A549 (cell line): ENCODE results near the gene EPN3. TPM values are rescaled to one million over a fixed set of nuclear protein-coding genes. Genes with fewer than 3 reads are reported as not detected.

Source experiments
- ATAC-seq, 2 experiments: fragments of 200-7000 bp in 1 of 2; fragments of >200 bp in 1 of 2; cut with Nextera tagmentation in 1 of 2; cut with Tn5 transposase in 1 of 2; 3 replicates each; pipeline versions ENCODE4 v1.8.0 to v1.9.1; 2018 to 2020; ENCODE audit warnings: mild to moderate bottlenecking in 1 of 2, moderate library complexity in 1 of 2
- CTCF ChIA-PET: fragments of 300-600 bp; sonication (Branson Sonifier 250); formaldehyde crosslinking; extraction: SDS; loops from one replicate; lab custom pipeline; 2021; ENCODE audit warnings: antibody characterized with exemption, inconsistent platforms; lab: Yijun Ruan, JAX
- POLR2A ChIA-PET: fragments of 350-600 bp; formaldehyde crosslinking; extraction: SDS; loops from one replicate; lab custom pipeline; 2021; ENCODE audit warnings: antibody characterized with exemption, inconsistent platforms; lab: Yijun Ruan, JAX
- DNase-seq, 2 experiments: peaks; one replicate each; pipeline versions ENCODE4 v3.0.0 to v3.0.0-alpha.2; 2011 to 2016; ENCODE audit warnings: low read depth in 1 of 2, low spot score in 1 of 2
- FAIRE-seq: peaks from 2 replicates; lab custom pipeline; 2011; peaks lifted over from hg19 to GRCh38; lab: Jason Lieb, UNC
- H3K27ac ChIP-seq, 2 experiments: fragments of >200 bp; sonication (Bioruptor Twin); formaldehyde crosslinking; 3 replicates each; pipeline ENCODE4 v1.5.1; 2016 to 2017
- H3K4me1 ChIP-seq: fragments of >200 bp; sonication (Bioruptor Twin); formaldehyde crosslinking; 3 replicates; pipeline ENCODE4 v1.6.1; 2016
- H3K4me2 ChIP-seq: fragments of >200 bp; sonication (Bioruptor Twin); formaldehyde crosslinking; 3 replicates; pipeline ENCODE4 v1.6.1; 2016
- H3K4me3 ChIP-seq: fragments of >200 bp; sonication (Bioruptor Twin); formaldehyde crosslinking; 3 replicates; pipeline ENCODE4 v1.5.1; 2016
- H3K9me3 ChIP-seq: fragments of >200 bp; sonication (Bioruptor Twin); formaldehyde crosslinking; 3 replicates; pipeline ENCODE4 v1.6.1; 2016
- CBX8 ChIP-seq: fragments of 200-600 bp; sonication (generic); IDR thresholded peaks from 2 replicates; pipeline ENCODE4 v1.6.1; 2016
- CEBPB ChIP-seq, 2 experiments: fragments of >200 bp in 1 of 2; sonication (Bioruptor Twin) in 1 of 2; formaldehyde crosslinking in 1 of 2; IDR thresholded peaks; 2 replicates each; pipeline ENCODE4 v1.6.1; 2012 to 2016
- CTCF ChIP-seq: fragments of >200 bp; sonication (Bioruptor Twin); formaldehyde crosslinking; IDR thresholded peaks from 3 replicates; pipeline ENCODE4 v1.5.1; 2016
- E2F6 ChIP-seq: IDR thresholded peaks from 2 replicates; pipeline ENCODE4 v1.6.1; 2012; ENCODE audit warnings: low read depth, borderline replicate concordance
- EHMT2 ChIP-seq: fragments of 200-600 bp; sonication (generic); IDR thresholded peaks from 2 replicates; pipeline ENCODE4 v1.6.1; 2016; ENCODE audit warnings: antibody characterized with exemption, low read depth, mild to moderate bottlenecking, moderate library complexity
- HDAC2 ChIP-seq: fragments of 200-600 bp; sonication (generic); IDR thresholded peaks from 2 replicates; pipeline ENCODE4 v1.6.1; 2016
- JUNB ChIP-seq: fragments of >200 bp; sonication (Bioruptor Twin); formaldehyde crosslinking; IDR thresholded peaks from 2 replicates; pipeline ENCODE4 v1.6.1; 2016
- MAFK ChIP-seq: fragments of 450-650 bp; IDR thresholded peaks from 2 replicates; pipeline ENCODE4 v1.6.1; 2014; ENCODE audit not compliant: partially characterized antibody
- NR3C1 ChIP-seq: fragments of >200 bp; sonication (Bioruptor Twin); formaldehyde crosslinking; IDR thresholded peaks from 3 replicates; pipeline ENCODE4 v1.6.1; 2017
- PHF8 ChIP-seq: fragments of 200-600 bp; sonication (generic); IDR thresholded peaks from 2 replicates; pipeline ENCODE4 v1.6.1; 2016; ENCODE audit warnings: low read depth, mild to moderate bottlenecking, antibody characterized with exemption, moderate library complexity, borderline replicate concordance
- RCOR1 ChIP-seq: fragments of 150-350 bp; IDR thresholded peaks from 2 replicates; pipeline ENCODE4 v1.6.1; 2014; ENCODE audit warnings: antibody characterized with exemption, low read length, low read depth
- REST ChIP-seq: fragments of 200-600 bp; sonication (generic); IDR thresholded peaks from 2 replicates; pipeline ENCODE4 v1.6.1; 2016; ENCODE audit warnings: antibody characterized with exemption, mild to moderate bottlenecking, moderate library complexity
- SREBF2 ChIP-seq: fragments of 450-650 bp; IDR thresholded peaks from 2 replicates; pipeline ENCODE4 v1.6.1; 2014; ENCODE audit warnings: mild to moderate bottlenecking, moderate library complexity
- TFCP2L1 ChIP-seq: fragments of 250-450 bp; sonication (Bioruptor Pico); IDR thresholded peaks from 2 replicates; pipeline ENCODE4 v1.5.0; 2021; ENCODE audit warnings: mild to moderate bottlenecking
- TP53 ChIP-seq: fragments of 250-450 bp; sonication (Bioruptor Pico); IDR thresholded peaks from 2 replicates; pipeline ENCODE4 v1.5.0; 2021; ENCODE audit warnings: mild to moderate bottlenecking, moderate library complexity
- ZSCAN20 ChIP-seq: fragments of 250-450 bp; sonication (Bioruptor Pico); IDR thresholded peaks from 2 replicates; pipeline ENCODE4 v1.8.0; 2022; ENCODE audit warnings: mild to moderate bottlenecking, moderate library complexity
- WGBS: methylation state at CpG from one replicate; pipeline ENCODE4 v1.1.6; 2017; ENCODE audit errors: missing lambda C conversion rate; 5-methylcytosine and 5-hydroxymethylcytosine counted together
- polyA plus RNA-seq, 4 experiments: library from polyadenylated mRNA; depleted of rRNA in 3 of 4; stranded (reverse); fragments of >200 nt; fragmentation: RNase III in 1 of 4; extraction: RNeasy Plus Mini Kit Qiagen cat#74134 plus additional on column Dnase treatment in 1 of 4; gene quantifications; 2 replicates in 3 of 4; 3 replicates in 1 of 4; pipeline ENCODE4 v1.2.3, GENCODE V29; 2011 to 2017
- TF ChIP-seq, protein P1 (sequence below): fragments of 250-450 bp; sonication (Bioruptor Pico); IDR thresholded peaks from 2 replicates; pipeline ENCODE4 v1.5.0; 2021; ENCODE audit warnings: mild to moderate bottlenecking, moderate library complexity, borderline replicate concordance
- TF ChIP-seq, protein P2 (sequence below): fragments of >200 bp; sonication (Bioruptor Twin); formaldehyde crosslinking; IDR thresholded peaks from 2 replicates; pipeline ENCODE4 v1.6.1; 2016

The EPN3 gene
- polyA plus RNA-seq, 2 of the 4 experiments (the other 2 are of a cell fraction): 0.13 to 0.18 TPM

DNA sequence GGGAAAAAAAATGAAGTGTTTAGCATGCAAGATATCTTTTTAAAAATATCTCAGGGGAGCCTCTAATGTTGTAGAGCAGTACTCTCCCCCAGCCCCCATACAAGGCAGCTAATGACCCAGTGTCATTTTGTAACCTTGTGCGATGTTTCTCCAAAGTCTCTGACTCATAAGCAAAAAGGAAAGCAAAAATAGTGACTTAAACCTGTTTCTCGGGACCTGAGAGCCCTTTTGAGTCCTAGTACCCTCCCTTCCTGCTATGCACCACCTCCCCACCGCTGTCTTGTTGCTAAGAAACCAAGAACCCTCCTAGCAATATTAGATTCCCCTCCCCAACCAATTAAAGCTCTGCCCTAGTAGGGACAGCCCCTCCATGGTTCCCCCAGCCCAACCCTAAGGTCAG is 21.5 kb upstream of the EPN3 start (continued):
- TF ChIP-seq, protein P1, sequence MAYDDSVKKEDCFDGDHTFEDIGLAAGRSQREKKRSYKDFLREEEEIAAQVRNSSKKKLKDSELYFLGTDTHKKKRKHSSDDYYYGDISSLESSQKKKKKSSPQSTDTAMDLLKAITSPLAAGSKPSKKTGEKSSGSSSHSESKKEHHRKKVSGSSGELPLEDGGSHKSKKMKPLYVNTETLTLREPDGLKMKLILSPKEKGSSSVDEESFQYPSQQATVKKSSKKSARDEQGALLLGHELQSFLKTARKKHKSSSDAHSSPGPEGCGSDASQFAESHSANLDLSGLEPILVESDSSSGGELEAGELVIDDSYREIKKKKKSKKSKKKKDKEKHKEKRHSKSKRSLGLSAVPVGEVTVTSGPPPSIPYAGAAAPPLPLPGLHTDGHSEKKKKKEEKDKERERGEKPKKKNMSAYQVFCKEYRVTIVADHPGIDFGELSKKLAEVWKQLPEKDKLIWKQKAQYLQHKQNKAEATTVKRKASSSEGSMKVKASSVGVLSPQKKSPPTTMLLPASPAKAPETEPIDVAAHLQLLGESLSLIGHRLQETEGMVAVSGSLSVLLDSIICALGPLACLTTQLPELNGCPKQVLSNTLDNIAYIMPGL (CRISPR knock-in tag): no peak
- TF ChIP-seq MAFK: no peak
- TF ChIP-seq NR3C1: no peak
- TF ChIP-seq EHMT2: no peak
- no peak for TF ChIP-seq CTCF
- TF ChIP-seq CBX8: no peak

DNA sequence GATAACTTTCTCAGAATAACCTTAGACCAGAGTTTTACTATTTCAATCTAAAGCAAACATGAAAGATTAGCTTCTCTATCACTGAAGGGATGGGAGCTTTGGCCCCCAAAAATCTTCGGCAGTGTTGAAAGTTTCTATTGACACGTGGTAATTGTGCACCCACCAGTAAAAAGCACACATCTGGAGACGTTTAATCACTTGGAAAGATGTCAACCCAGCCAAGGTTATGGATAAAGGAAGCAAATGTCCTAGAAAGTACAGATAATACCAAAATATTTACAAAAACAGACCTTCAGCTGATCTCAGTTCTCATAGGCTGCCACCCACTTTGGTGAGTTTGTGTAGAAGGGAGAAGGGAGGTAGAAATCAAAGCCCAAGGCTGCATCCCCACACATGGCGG is 19.0 kb upstream of the EPN3 start:
- Histone ChIP-seq H3K27ac (no peak overlapping the region), H3K4me3 (no peak overlapping the region), H3K4me1 (peaks cover 22% of the 10 kb centered on the region), H3K9me3 (no peaks in the 10 kb centered on the region), H3K4me2 (no peak overlapping the region)
- CTCF ChIA-PET: interaction anchor here (0.6 to 3.3 kb wide), 4 partner anchors 12 to 520 kb away, joined by 3 to 17 read pairs (median 8); no protein-coding TSS in a partner anchor
- POLR2A ChIA-PET: interaction anchor here (0.6 kb wide), 1 partner anchor 353 kb away, joined by 3 read pairs; the partner anchor contains the start of gene TOB1
- ATAC-seq (no peak), FAIRE-seq (no peak), DNase-seq (no peak)
- no peak for TF ChIP-seq TP53 (CRISPR knock-in tag)
- no peak for TF ChIP-seq ZSCAN20 (CRISPR knock-in tag)
- no peak for TF ChIP-seq EHMT2
- TF ChIP-seq PHF8: no peak
- no peak for TF ChIP-seq RCOR1
- no peak for TF ChIP-seq HDAC2
- TF ChIP-seq SREBF2: no peak
- no peak for TF ChIP-seq JUNB
- 68% methylated on average over 4 of the region's 4 CpGs for WGBS

- Histone ChIP-seq H3K27ac (no peak overlapping the region), H3K4me1 (peaks cover 15% of the 10 kb centered on the region)
- CTCF ChIA-PET: interaction anchor here (1.1 to 4.4 kb wide), 5 partner anchors 9 to 301 kb away, joined by 3 to 28 read pairs (median 6); no protein-coding TSS in a partner anchor
- WGBS: 42% methylated on average over 3 of the region's 3 CpGs
- TF ChIP-seq, protein P2, sequence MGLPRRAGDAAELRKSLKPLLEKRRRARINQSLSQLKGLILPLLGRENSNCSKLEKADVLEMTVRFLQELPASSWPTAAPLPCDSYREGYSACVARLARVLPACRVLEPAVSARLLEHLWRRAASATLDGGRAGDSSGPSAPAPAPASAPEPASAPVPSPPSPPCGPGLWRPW: no peak
- no peak for TF ChIP-seq REST
- no peak for TF ChIP-seq TFCP2L1 (CRISPR knock-in tag)
- TF ChIP-seq TP53 (CRISPR knock-in tag): no peak
- TF ChIP-seq E2F6: no peak
- no peak for TF ChIP-seq CEBPB (IDR thresholded peaks at IDR 0.05)
- TF ChIP-seq PHF8: no peak
- TF ChIP-seq, all 56 proteins: peak for 0
- DNase-seq: no peak
- no peak for ATAC-seq
- POLR2A ChIA-PET: no interaction called here
- no peaks in the 10 kb centered on the region for H3K9me3 ChIP-seq
- H3K4me3 ChIP-seq: no peak overlapping the region
- H3K4me2 ChIP-seq: no peak overlapping the region
- FAIRE-seq: no peak
These were observed 18.1 kb upstream of the EPN3 start for GRCh38 chr17:50514388-50514787.
